Endothelial cell of umbilical vein (primary cell): ENCODE results near the gene TSGA10IP.

Experiments used
- EZH2 ChIP-seq: IDR thresholded peaks from 2 replicates; pipeline ENCODE4 v1.6.1; 2012; ENCODE audit warnings: borderline replicate concordance, low read depth, mild to moderate bottlenecking, moderate library complexity, low read length, inconsistent platforms; ENCODE audit not compliant: severe bottlenecking
- MYC ChIP-seq: IDR thresholded peaks from one replicate; pipeline ENCODE4 v1.6.1; 2011; ENCODE audit warnings: mild to moderate bottlenecking, low read depth, low read length
- POLR2A ChIP-seq: IDR thresholded peaks from 2 replicates; pipeline ENCODE4 v1.6.1; 2012; ENCODE audit warnings: low read depth, mild to moderate bottlenecking, control low read depth, low read length
- POLR2AphosphoS5 ChIP-seq: IDR thresholded peaks from 2 replicates; pipeline ENCODE4 v1.6.1; 2012; ENCODE audit warnings: low read depth, mild to moderate bottlenecking, control low read depth, low read length, moderate library complexity; ENCODE audit not compliant: insufficient read depth
- TF ChIP-seq, protein P1 (sequence below), 2 donors: IDR thresholded peaks; 1 replicate in 1 of 2; 2 replicates in 1 of 2; pipeline ENCODE4 v1.5.1; 2011; ENCODE audit warnings: low read length in 2 of 2, mild to moderate bottlenecking in 2 of 2, moderate library complexity in 2 of 2, control low read depth in 1 of 2, inconsistent platforms in 1 of 2, low read depth in 1 of 2; ENCODE audit not compliant: insufficient read depth in 1 of 2; ENCODE audit errors: extremely low read depth in 1 of 2

GRCh38 chr11:65947133-65947532 is 1.9 kb downstream of the TSGA10IP start:
- TF ChIP-seq, protein P1, sequence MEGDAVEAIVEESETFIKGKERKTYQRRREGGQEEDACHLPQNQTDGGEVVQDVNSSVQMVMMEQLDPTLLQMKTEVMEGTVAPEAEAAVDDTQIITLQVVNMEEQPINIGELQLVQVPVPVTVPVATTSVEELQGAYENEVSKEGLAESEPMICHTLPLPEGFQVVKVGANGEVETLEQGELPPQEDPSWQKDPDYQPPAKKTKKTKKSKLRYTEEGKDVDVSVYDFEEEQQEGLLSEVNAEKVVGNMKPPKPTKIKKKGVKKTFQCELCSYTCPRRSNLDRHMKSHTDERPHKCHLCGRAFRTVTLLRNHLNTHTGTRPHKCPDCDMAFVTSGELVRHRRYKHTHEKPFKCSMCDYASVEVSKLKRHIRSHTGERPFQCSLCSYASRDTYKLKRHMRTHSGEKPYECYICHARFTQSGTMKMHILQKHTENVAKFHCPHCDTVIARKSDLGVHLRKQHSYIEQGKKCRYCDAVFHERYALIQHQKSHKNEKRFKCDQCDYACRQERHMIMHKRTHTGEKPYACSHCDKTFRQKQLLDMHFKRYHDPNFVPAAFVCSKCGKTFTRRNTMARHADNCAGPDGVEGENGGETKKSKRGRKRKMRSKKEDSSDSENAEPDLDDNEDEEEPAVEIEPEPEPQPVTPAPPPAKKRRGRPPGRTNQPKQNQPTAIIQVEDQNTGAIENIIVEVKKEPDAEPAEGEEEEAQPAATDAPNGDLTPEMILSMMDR (IDR thresholded peaks at IDR 0.05; ENCODE audit: extremely low read depth in 1 of 2, insufficient read depth in 1 of 2, low read depth in 1 of 2, low read length in 2 of 2), result no peak
- TF ChIP-seq EZH2, result no peak
- no peak for TF ChIP-seq POLR2A
- no peak for TF ChIP-seq POLR2AphosphoS5
- TF ChIP-seq MYC, result no peak
